Pancreas (tissue), 10 donors: Measurements from ENCODE around the gene AUNIP. TPM values are rescaled to one million over a fixed set of nuclear protein-coding genes. Genes with fewer than 3 reads are reported as not detected.

Experiments
- ATAC-seq, 4 donors: fragments of 200-7000 bp; cut with Tn5 transposase; one replicate each; pipeline versions ENCODE4 v1.8.0 to v1.9.1; 2020; ENCODE audit warnings: mild to moderate bottlenecking in 4 of 4, moderate library complexity in 4 of 4
- DNase-seq, 6 donors: peaks; one replicate each; pipeline ENCODE4 v3.0.0-alpha.2; 2020
- FAIRE-seq: peaks from 2 replicates; lab custom pipeline; 2012; peaks lifted over from hg19 to GRCh38; lab: Jason Lieb, UNC
- H3K27ac ChIP-seq, 4 donors: fragments of 200-600 bp; sonication (generic); 1 replicate in 3 of 4; 2 replicates in 1 of 4; pipeline versions ENCODE4 v1.5.0 to v1.8.0; 2020
- H3K27me3 ChIP-seq, 4 donors: fragments of 200-600 bp; one replicate each; pipeline ENCODE4 v1.8.0; 2021
- H3K36me3 ChIP-seq, 3 donors: fragments of 200-600 bp; sonication (generic) in 1 of 3; one replicate each; pipeline versions ENCODE4 v1.5.0 to v1.8.0; 2020 to 2021
- H3K4me1 ChIP-seq, 3 donors: fragments of 200-600 bp; one replicate each; pipeline ENCODE4 v1.8.0; 2021
- H3K4me3 ChIP-seq, 4 donors: fragments of 200-600 bp; sonication (generic) in 2 of 4; one replicate each; pipeline versions ENCODE4 v1.5.0 to v1.8.0; 2020 to 2021
- H3K9me3 ChIP-seq, 4 donors: fragments of 200-600 bp; one replicate each; pipeline ENCODE4 v1.8.0; 2021
- WGBS, 2 donors: extraction: QIAGEN DNeasy Blood & Tissue Kit; methylation state at CpG; one replicate each; pipeline ENCODE4 v1.1.7; 2013; 5-methylcytosine and 5-hydroxymethylcytosine counted together
- intact Hi-C, 3 donors: fragments of 100-400 bp; cut with DNase I; formaldehyde crosslinking; loops; one replicate each; pipeline versions ENCODE4 v1.11.1 to v1.14.2; 2022
- polyA plus RNA-seq, 2 donors: library from polyadenylated mRNA; stranded (reverse); fragments of 200-250 nt; gene quantifications; one replicate each; pipeline ENCODE4 v1.2.3, GENCODE V29; 2013
- total RNA-seq, 6 donors: library from RNA; stranded (reverse); fragmentation: NEBNext Ultra II Directional in 4 of 6; extraction: Animal tissue kit (Norgen Biotek cat#: 25700) in 4 of 6; gene quantifications; one replicate each; pipeline versions ENCODE4 v1.2.1 to v1.2.4, GENCODE V29; 2021 to 2023
- TF ChIP-seq, protein P1 (sequence below), 4 donors: fragments of 200-600 bp; sonication (generic) in 3 of 4; IDR thresholded peaks; one replicate each; pipeline versions ENCODE4 v1.5.0 to v1.8.0; 2021; ENCODE audit warnings: antibody characterized with exemption in 4 of 4
- donor health status: healthy with polysubstance abuse.
- donor health status: DM: no; HTN: no; CAD: no; lungs with moderate emphysema.
- donor health status: DM: no; HTN: no; CAD: no.
- donor health status: control.
- donor health status: control.
- donor health status: Bipolar disorder and iron deficiency.
- donor health status: DM: yes; HTN: yes; CAD: no.
- donor health status: DM: no; HTN: no; CAD: no.
- donor health status: DM: no; HTN: no; CAD: no.
- donor health status: DM: yes; HTN: yes; CAD: no.

The AUNIP gene
- total and polyA plus RNA-seq, 8 donors, result 0.19 to 0.37 (median 0.29) TPM; not detected in 4

DNA sequence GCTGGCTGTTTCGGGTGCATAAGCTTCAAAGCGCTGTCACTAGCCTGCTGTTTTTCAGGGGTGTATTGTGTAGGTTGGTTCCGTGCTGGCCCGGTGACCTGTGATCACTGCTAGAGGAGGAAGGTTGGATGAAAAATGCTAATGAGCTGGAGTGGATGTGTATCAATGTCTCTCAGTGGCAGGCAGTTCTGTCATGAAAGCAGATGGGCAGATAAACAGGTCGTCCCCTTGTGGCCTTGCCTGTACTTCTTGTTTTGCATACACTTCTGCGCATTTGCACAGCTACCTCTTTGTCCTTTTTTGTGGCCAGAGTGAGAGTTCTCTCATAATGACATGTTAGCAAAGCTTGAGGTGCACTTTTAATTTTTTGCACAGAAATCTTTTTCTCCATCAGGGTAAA is 56.3 kb downstream of the AUNIP start:
- FAIRE-seq, result no peak

DNA sequence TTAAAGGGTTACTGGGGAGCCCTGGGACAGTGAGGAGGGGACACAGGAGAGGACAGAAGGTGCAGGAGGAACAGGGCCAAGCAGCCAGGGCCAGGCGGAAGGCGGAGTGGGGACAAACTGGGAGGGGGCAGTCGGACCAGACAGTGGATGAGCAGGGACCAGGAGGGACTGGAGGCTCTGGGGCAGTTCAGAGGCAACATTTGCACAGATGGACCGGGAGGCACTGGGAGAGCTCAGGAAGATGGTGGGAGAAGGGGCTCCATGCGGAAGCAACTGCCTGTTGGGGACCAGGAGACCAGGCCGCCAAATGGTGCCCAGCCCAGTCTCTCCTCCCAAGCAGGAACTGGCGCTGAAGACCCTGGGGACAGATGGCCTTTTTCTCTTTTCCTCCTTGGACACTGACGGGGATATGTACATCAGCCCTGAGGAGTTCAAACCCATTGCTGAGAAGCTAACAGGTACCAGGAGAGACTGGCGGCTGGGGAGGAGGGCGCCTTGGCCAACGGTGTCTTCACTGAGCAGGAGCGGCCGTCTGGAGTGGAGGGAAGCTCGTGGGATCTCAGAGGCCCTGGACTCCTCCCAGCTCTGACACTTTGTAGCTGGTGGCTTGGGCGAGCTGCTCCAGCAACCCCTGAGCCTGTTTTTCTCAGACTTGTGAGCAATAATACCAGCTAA is 58.4 kb downstream of the AUNIP start:
- Histone ChIP-seq H3K4me3 (peak overlapping the region; percentile 10 to 60 (median 28)), H3K4me1 (peaks cover 7 to 45% (median 14%) of the 10 kb centered on the region in 3 donors), H3K9me3 (no peaks in the 10 kb centered on the region), H3K36me3 (no peaks in the 10 kb centered on the region), H3K27me3 (no peaks in the 10 kb centered on the region), H3K27ac (peak overlapping the region in 1 of 4 donors; percentile 12)
- FAIRE-seq (no peak), DNase-seq (peak in 2 of 6 donors; percentile 48 to 77), ATAC-seq (peak in 2 of 4 donors; percentile 1 to 5)
- 40 to 41% methylated on average over 15 of the region's 15 CpGs for WGBS, 2 donors
- intact Hi-C loops, result no loop called here
- TF ChIP-seq, protein P1, sequence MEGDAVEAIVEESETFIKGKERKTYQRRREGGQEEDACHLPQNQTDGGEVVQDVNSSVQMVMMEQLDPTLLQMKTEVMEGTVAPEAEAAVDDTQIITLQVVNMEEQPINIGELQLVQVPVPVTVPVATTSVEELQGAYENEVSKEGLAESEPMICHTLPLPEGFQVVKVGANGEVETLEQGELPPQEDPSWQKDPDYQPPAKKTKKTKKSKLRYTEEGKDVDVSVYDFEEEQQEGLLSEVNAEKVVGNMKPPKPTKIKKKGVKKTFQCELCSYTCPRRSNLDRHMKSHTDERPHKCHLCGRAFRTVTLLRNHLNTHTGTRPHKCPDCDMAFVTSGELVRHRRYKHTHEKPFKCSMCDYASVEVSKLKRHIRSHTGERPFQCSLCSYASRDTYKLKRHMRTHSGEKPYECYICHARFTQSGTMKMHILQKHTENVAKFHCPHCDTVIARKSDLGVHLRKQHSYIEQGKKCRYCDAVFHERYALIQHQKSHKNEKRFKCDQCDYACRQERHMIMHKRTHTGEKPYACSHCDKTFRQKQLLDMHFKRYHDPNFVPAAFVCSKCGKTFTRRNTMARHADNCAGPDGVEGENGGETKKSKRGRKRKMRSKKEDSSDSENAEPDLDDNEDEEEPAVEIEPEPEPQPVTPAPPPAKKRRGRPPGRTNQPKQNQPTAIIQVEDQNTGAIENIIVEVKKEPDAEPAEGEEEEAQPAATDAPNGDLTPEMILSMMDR (IDR thresholded peaks at IDR 0.05), result no peak

More for the DNA sequence above, 56.3 kb downstream of the AUNIP start:
- DNase-seq (peak in 1 of 6 donors; percentile 2), ATAC-seq (no peak)
- no peak overlapping the region for H3K4me3 ChIP-seq
- no peaks in the 10 kb centered on the region for H3K36me3 ChIP-seq
- no peaks in the 10 kb centered on the region for H3K27me3 ChIP-seq
- TF ChIP-seq, protein P1 (IDR thresholded peaks at IDR 0.05), result no peak
- H3K27ac ChIP-seq, result no peak overlapping the region
- WGBS, 2 donors, result 45 to 61% methylated on average over 6 of the region's 6 CpGs
- peaks cover 5 to 50% (median 29%) of the 10 kb centered on the region in 3 donors for H3K4me1 ChIP-seq
- intact Hi-C loops, result no loop called here
- no peaks in the 10 kb centered on the region for H3K9me3 ChIP-seq

DNA sequence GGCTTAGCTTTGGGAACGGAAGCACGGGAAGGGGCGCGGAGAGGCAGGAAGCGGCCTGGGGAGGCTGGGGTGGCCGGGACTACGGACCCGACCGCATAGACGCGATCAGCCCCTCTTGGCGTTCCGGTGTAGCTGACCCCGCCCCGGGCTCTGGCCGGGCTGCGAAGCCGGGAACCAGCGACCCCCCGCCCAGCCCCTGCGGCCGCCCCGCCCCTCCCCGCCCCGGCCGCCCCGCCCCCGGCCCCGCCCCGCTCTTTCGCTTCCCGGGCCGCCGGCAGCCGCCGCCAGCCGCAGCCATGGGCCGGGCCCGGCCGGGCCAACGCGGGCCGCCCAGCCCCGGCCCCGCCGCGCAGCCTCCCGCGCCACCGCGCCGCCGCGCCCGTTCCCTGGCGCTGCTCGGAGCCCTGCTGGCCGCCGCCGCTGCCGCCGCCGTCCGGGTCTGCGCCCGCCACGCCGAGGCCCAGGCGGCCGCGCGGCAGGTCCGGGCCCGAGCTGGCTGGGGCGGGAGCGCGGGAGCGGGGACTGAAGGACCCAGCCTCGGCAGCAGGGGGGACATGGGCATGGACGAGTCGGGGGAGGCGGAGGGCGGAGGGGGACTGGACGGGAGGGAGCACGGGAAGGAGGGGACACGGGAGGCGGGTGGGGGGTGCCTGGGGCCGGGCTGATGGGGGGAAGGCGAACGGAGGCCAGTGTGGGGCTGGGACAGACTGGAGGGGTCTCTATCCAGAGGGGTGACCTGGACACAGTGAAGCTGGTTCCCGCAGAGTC is 59.1 kb downstream of the AUNIP start, which contains the start of gene SELENON:
Gene SELENON (plus strand): TSS at position 259 of the 768 bp plus-strand sequence. CDS start 38 bp downstream, at position 297.
- peak within 1 kb of the TSS; percentile 18 to 78 (median 69) for H3K27ac ChIP-seq
- DNase-seq, result peak in 5 of 6 donors; percentile 54 to 87 (median 73)
- no peaks in the 10 kb centered on the region for H3K27me3 ChIP-seq
- ATAC-seq, result peak; percentile 39 to 68 (median 54)
- TF ChIP-seq, protein P1 (IDR thresholded peaks at IDR 0.05), result no peak
- H3K4me3 ChIP-seq, result peak within 1 kb of the TSS; percentile 10 to 60 (median 32)
- intact Hi-C loops, result loop anchor here in 2 of 3 donors (5.0 kb wide), 2 partner anchors 188 to 193 kb away; no protein-coding TSS in a partner anchor
- H3K4me1 ChIP-seq, result peaks cover 6 to 37% (median 7%) of the 10 kb centered on the region in 3 donors
- no peak for FAIRE-seq
- no peaks in the 10 kb centered on the region for H3K36me3 ChIP-seq
- H3K9me3 ChIP-seq, result no peaks in the 10 kb centered on the region
- WGBS, 2 donors, result 0 to 1% methylated on average over 38 to 89 of the region's 91 CpGs

DNA sequence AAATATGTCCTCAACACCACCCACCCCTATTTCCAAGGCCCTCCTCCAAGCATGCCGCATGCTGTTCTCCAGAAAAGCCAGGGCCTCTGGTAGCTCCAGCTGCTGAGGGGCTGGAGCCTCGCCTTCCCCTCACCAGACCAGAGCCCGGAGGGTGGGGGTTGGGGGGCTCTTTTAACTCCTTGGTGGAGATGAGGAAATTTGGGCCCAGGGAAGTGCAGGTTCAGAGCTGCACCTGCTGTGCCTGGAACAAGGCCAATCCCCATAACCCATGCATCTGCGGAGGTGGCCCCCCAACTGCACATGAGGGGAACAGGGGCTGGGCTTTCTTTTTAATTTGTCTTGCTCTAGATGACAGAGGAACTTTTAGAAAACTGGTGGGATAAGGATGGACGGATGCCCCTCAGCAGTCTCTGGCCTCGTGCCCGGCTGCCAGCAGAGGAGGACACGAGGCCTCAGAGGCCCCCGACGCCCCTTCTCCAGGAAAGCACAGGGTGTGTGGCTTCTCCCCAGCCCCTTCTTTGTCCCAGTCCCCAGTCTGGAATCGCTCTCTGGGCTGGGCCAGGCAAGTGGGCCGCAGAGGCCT is 59.8 kb downstream of the AUNIP start:
- Histone ChIP-seq H3K36me3 (no peaks in the 10 kb centered on the region), H3K27me3 (no peaks in the 10 kb centered on the region), H3K4me1 (peaks cover 3 to 32% (median 7%) of the 10 kb centered on the region in 3 donors), H3K4me3 (peak overlapping the region; percentile 10 to 46 (median 32)), H3K27ac (peak overlapping the region; percentile 18 to 78 (median 69)), H3K9me3 (no peaks in the 10 kb centered on the region)
- FAIRE-seq (no peak), DNase-seq (peak in 2 of 6 donors; percentile 46 to 62), ATAC-seq (no peak)
- 34 to 37% methylated on average over 12 of the region's 12 CpGs for WGBS, 2 donors
- TF ChIP-seq, protein P1 (IDR thresholded peaks at IDR 0.05), result no peak
- intact Hi-C loops, result loop anchor here in 2 of 3 donors (5.0 kb wide), 2 partner anchors 187 to 192 kb away; no protein-coding TSS in a partner anchor
